HEK293T (cell line): ENCODE measurements around the gene BAMBI.

Experiments used
- CTCF ChIA-PET: fragments of 350-600 bp; formaldehyde crosslinking; extraction: SDS; loops from one replicate; lab custom pipeline; 2021; ENCODE audit warnings: antibody characterized with exemption, inconsistent platforms; lab: Yijun Ruan, JAX
- POLR2A ChIA-PET: fragments of 350-600 bp; formaldehyde crosslinking; extraction: SDS; loops from one replicate; lab custom pipeline; 2020; ENCODE audit warnings: antibody characterized with exemption, inconsistent platforms; lab: Yijun Ruan, JAX
- DNase-seq: peaks from one replicate; pipeline ENCODE4 v3.0.0; 2012; ENCODE audit warnings: mixed read lengths; ENCODE audit errors: extremely low spot score
- ARNT ChIP-seq: fragments of 450-650 bp; IDR thresholded peaks from 2 replicates; pipeline ENCODE4 v1.6.1; 2017; ENCODE audit warnings: mild to moderate bottlenecking
- BHLHE40 ChIP-seq: fragments of 450-650 bp; IDR thresholded peaks from 2 replicates; pipeline ENCODE4 v1.6.1; 2016; ENCODE audit warnings: mild to moderate bottlenecking, moderate library complexity, borderline replicate concordance
- CTBP1 ChIP-seq: fragments of 450-650 bp; IDR thresholded peaks from 2 replicates; pipeline ENCODE4 v1.6.1; 2016; ENCODE audit warnings: borderline replicate concordance
- ELF4 ChIP-seq: fragments of 450-650 bp; IDR thresholded peaks from 2 replicates; pipeline ENCODE4 v1.6.1; 2017; ENCODE audit warnings: antibody characterized with exemption
- FOXA1 ChIP-seq: fragments of 450-650 bp; IDR thresholded peaks from 2 replicates; pipeline ENCODE4 v1.6.1; 2016; ENCODE audit warnings: mild to moderate bottlenecking
- FOXK2 ChIP-seq: fragments of 450-650 bp; IDR thresholded peaks from 2 replicates; pipeline ENCODE4 v1.6.1; 2016; ENCODE audit warnings: mild to moderate bottlenecking
- FOXM1 ChIP-seq: fragments of 450-650 bp; IDR thresholded peaks from 2 replicates; pipeline ENCODE4 v1.6.1; 2017; ENCODE audit warnings: mild to moderate bottlenecking, borderline replicate concordance
- HDGF ChIP-seq: fragments of 450-650 bp; IDR thresholded peaks from 2 replicates; pipeline ENCODE4 v1.6.1; 2017; ENCODE audit warnings: antibody characterized with exemption, borderline replicate concordance
- L3MBTL2 ChIP-seq: fragments of 450-650 bp; conservative IDR thresholded peaks from 2 replicates; pipeline ENCODE4 v1.6.1; 2016; ENCODE audit warnings: mild to moderate bottlenecking
- LEF1 ChIP-seq: fragments of 450-650 bp; IDR thresholded peaks from 2 replicates; pipeline ENCODE4 v1.6.1; 2017; ENCODE audit warnings: mild to moderate bottlenecking, borderline replicate concordance
- NFRKB ChIP-seq: fragments of 450-650 bp; IDR thresholded peaks from 2 replicates; pipeline ENCODE4 v1.6.1; 2016; ENCODE audit warnings: mild to moderate bottlenecking, moderate library complexity
- PKNOX1 ChIP-seq: fragments of 450-650 bp; IDR thresholded peaks from 2 replicates; pipeline ENCODE4 v1.6.1; 2016
- SP1 ChIP-seq: fragments of 450-650 bp; IDR thresholded peaks from 2 replicates; pipeline ENCODE4 v1.6.1; 2017
- SUZ12 ChIP-seq: fragments of 450-650 bp; IDR thresholded peaks from 2 replicates; pipeline ENCODE4 v1.6.1; 2016; ENCODE audit warnings: mild to moderate bottlenecking
- TARDBP ChIP-seq: fragments of 450-650 bp; IDR thresholded peaks from 2 replicates; pipeline ENCODE4 v1.6.1; 2016
- ZNF384 ChIP-seq: fragments of 450-650 bp; IDR thresholded peaks from 2 replicates; pipeline ENCODE4 v1.6.1; 2016

The BAMBI gene

GRCh38 chr10:28685717-28686116, 8.4 kb downstream of the BAMBI start:
- ChIA-PET CTCF (interaction anchor here (1.1 kb wide), 1 partner anchor 8 kb away, joined by 3 read pairs; the partner anchor contains the start of gene BAMBI), POLR2A (interaction anchor here (1.1 kb wide), 1 partner anchor 17 kb away, joined by 5 read pairs; no protein-coding TSS in a partner anchor)
- no peak for DNase-seq
- no peak for TF ChIP-seq NFRKB
- TF ChIP-seq BHLHE40 = no peak
- TF ChIP-seq PKNOX1 = peak; percentile 74
- no peak for TF ChIP-seq L3MBTL2
- TF ChIP-seq TARDBP = no peak
- TF ChIP-seq ZNF384 = 0 out of 2 replicates have a peak, but pooled peaks have one; percentile 28
- TF ChIP-seq SP1 = no peak

- TF ChIP-seq LEF1 = no peak
- no peak for TF ChIP-seq L3MBTL2
- TF ChIP-seq SUZ12 = no peak
- no peak for TF ChIP-seq FOXA1
- no peak for TF ChIP-seq SP1
- no peak for TF ChIP-seq FOXK2
- no peak for TF ChIP-seq CTBP1
- no peak for TF ChIP-seq PKNOX1
- TF ChIP-seq ELF4 = no peak
- no peak for TF ChIP-seq TARDBP
- no peak for TF ChIP-seq NFRKB
- no peak for TF ChIP-seq ZNF384
- no peak for TF ChIP-seq HDGF
- no peak for TF ChIP-seq BHLHE40
- DNase-seq = no peak
- ChIA-PET POLR2A (interaction anchor here (1.1 kb wide), 1 partner anchor 8 kb away, joined by 5 read pairs; no protein-coding TSS in a partner anchor), CTCF (interaction anchor here (1.1 kb wide), 1 partner anchor 23 kb away, joined by 3 read pairs; no protein-coding TSS in a partner anchor)
Observed at GRCh38 chr10:28686835-28687682, 9.7 kb downstream of the BAMBI start.

- DNase-seq = no peak
- TF ChIP-seq ELF4 = no peak
- TF ChIP-seq TARDBP = no peak
- TF ChIP-seq FOXK2 = no peak
- no peak for TF ChIP-seq L3MBTL2
- no peak for TF ChIP-seq CTBP1
- no peak for TF ChIP-seq NFRKB
- no peak for TF ChIP-seq SP1
- no peak for TF ChIP-seq PKNOX1
- no peak for TF ChIP-seq FOXM1
- no peak for TF ChIP-seq BHLHE40
- TF ChIP-seq FOXA1 = no peak
- TF ChIP-seq LEF1 = no peak
- no peak for TF ChIP-seq ARNT
- TF ChIP-seq SUZ12 = no peak
- no peak for TF ChIP-seq ZNF384
- TF ChIP-seq HDGF = no peak
- CTCF ChIA-PET = interaction anchor here (1.1 kb wide), 1 partner anchor 24 kb away, joined by 3 read pairs; no protein-coding TSS in a partner anchor
- POLR2A ChIA-PET = interaction anchor here (1.1 kb wide), 1 partner anchor 9 kb away, joined by 5 read pairs; no protein-coding TSS in a partner anchor
Observed at GRCh38 chr10:28687683-28688001, 10.3 kb downstream of the BAMBI start.

- TF ChIP-seq FOXM1 (no peak), L3MBTL2 (no peak), SUZ12 (no peak), PKNOX1 (no peak), ZNF384 (no peak), LEF1 (no peak), FOXK2 (no peak), TARDBP (no peak), SP1 (no peak), ARNT (no peak), HDGF (no peak)
- ChIA-PET CTCF (interaction anchor here (0.6 to 1.0 kb wide), 3 partner anchors 9 to 54 kb away, joined by 3 to 5 read pairs (median 5); no protein-coding TSS in a partner anchor), POLR2A (interaction anchor here (1.0 kb wide), 1 partner anchor 13 kb away, joined by 3 read pairs; the partner anchor contains the start of gene BAMBI)
- no peak for DNase-seq
Observed at GRCh38 chr10:28690545-28690944, 13.2 kb downstream of the BAMBI start.

GRCh38 chr10:28691187-28691694, 13.9 kb downstream of the BAMBI start:
- DNase-seq = no peak
- CTCF ChIA-PET = interaction anchor here (1.0 kb wide), 1 partner anchor 10 kb away, joined by 5 read pairs; no protein-coding TSS in a partner anchor
- TF ChIP-seq HDGF = no peak
- TF ChIP-seq PKNOX1 = no peak
- no peak for TF ChIP-seq FOXK2
- no peak for TF ChIP-seq FOXM1
- no peak for TF ChIP-seq SUZ12
- no peak for TF ChIP-seq SP1
- no peak for TF ChIP-seq NFRKB
- no peak for TF ChIP-seq LEF1
- POLR2A ChIA-PET = interaction anchor here (1.0 kb wide), 1 partner anchor 14 kb away, joined by 3 read pairs; the partner anchor contains the start of gene BAMBI
